Fibroblast of lung (primary cell): ENCODE results near the gene C12orf60.

Experiments used
- CTCF ChIP-seq, 2 donors: IDR thresholded peaks in 1 of 2; conservative IDR thresholded peaks in 1 of 2; 1 replicate in 1 of 2; 2 replicates in 1 of 2; pipeline ENCODE4 v1.5.1; 2011 to 2012; ENCODE audit warnings: low read length in 2 of 2, control low read depth in 1 of 2, inconsistent platforms in 1 of 2, low read depth in 1 of 2, mild to moderate bottlenecking in 1 of 2
- EZH2 ChIP-seq: IDR thresholded peaks from 2 replicates; pipeline ENCODE4 v1.5.1; 2012; ENCODE audit warnings: low read length, control low read depth, mild to moderate bottlenecking; ENCODE audit errors: missing control alignments

- no peak for TF ChIP-seq CTCF (conservative IDR thresholded peaks at IDR 0.05 in 1 of 2, IDR thresholded peaks at IDR 0.05 in 1 of 2; ENCODE audit: low read depth in 1 of 2, low read length in 2 of 2)
- TF ChIP-seq EZH2 = no peak
Observed at GRCh38 chr12:14833336-14833735, 29.9 kb downstream of the C12orf60 start.
